NB4 (cell line): ENCODE results near the gene CLSTN1.
"Not testable (repeated sequence)": the region's sequence is repeated elsewhere in the genome, so short reads cannot be mapped to it uniquely, and the experiment has no call there.

ENCODE experiments used
- DNase-seq: peaks from one replicate; pipeline ENCODE4 v3.0.0; 2010; ENCODE audit warnings: low read depth
- H3K4me3 ChIP-seq: one replicate; pipeline ENCODE4 v1.5.1; 2011; ENCODE audit warnings: mild to moderate bottlenecking, low read depth, low read length, moderate library complexity
- CTCF ChIP-seq: IDR thresholded peaks from one replicate; pipeline ENCODE4 v1.5.1; 2012; ENCODE audit warnings: low read depth, low read length
- MAX ChIP-seq: IDR thresholded peaks from 2 replicates; pipeline ENCODE4 v1.6.1; 2011; ENCODE audit warnings: low read depth, low read length
- MYC ChIP-seq: IDR thresholded peaks from 2 replicates; pipeline ENCODE4 v1.6.1; 2011; ENCODE audit warnings: low read depth, low read length
- POLR2A ChIP-seq: IDR thresholded peaks from 2 replicates; pipeline ENCODE4 v1.6.1; 2011; ENCODE audit warnings: mild to moderate bottlenecking; ENCODE audit not compliant: insufficient read length; ENCODE audit errors: extremely low read depth

The CLSTN1 gene

GRCh38 chr1:9717193-9718005 lies 106.4 kb downstream of the CLSTN1 start:
- peak overlapping the region; percentile 30 for H3K4me3 ChIP-seq
- peak; percentile 95 for DNase-seq
- TF ChIP-seq POLR2A, result peak; percentile 43
- peak; percentile 86 for TF ChIP-seq MAX
- no peak for TF ChIP-seq CTCF
- peak; percentile 81 for TF ChIP-seq MYC

GRCh38 chr1:9716404-9717192 lies 107.2 kb downstream of the CLSTN1 start:
- TF ChIP-seq POLR2A, result no peak
- no peak for TF ChIP-seq MYC
- TF ChIP-seq MAX, result no peak
- no peak for TF ChIP-seq CTCF
- H3K4me3 ChIP-seq, result no peak overlapping the region
- DNase-seq, result no peak

DNA sequence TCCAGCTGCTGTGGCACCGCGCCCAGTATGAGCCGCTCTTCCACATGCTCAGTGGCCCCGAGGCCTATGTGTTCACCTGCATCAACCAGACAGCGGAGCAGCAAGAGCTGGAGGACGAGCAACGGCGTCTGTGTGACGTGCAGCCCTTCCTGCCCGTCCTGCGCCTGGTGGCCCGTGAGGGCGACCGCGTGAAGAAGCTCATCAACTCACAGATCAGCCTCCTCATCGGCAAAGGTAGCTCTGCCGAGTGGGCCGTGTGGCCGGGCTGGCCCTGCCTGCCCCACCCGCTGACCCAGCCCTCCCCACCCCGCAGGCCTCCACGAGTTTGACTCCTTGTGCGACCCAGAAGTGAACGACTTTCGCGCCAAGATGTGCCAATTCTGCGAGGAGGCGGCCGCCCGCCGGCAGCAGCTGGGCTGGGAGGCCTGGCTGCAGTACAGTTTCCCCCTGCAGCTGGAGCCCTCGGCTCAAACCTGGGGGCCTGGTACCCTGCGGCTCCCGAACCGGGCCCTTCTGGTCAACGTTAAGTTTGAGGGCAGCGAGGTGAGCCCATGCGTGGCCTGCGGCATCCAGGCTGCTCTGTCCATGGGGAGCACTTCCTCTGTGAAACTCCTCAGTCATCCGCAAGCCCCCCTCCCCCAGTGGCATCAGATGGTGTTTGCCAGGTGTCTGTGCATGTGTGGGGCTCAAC lies 108.1 kb downstream of the CLSTN1 start:
- DNase-seq, result no peak
- TF ChIP-seq MYC (no peak), POLR2A (no peak), CTCF (no peak), MAX (no peak)
- H3K4me3 ChIP-seq, result no peak overlapping the region

DNA sequence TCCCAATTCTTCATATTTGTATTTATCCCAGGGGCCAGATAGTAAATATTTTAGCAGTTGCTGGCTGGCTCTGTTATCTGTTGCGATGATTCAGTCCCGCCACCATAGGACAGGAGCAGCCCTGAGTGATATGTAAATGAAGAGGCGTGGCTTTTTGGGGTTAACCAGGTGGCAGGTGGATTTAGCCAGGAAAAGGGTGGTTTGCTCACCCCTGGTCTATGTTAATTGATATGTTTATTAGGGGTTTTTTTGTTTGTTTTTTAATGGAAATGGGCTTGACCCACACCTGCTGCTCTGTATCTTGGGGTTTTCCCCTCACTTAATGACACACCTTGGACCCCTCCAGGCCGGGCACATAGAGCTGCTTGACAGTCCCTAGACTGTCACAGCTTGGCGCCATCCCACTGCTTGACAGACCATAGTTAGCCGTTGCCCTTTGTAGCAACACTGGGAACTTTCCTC lies 109.5 kb downstream of the CLSTN1 start:
- TF ChIP-seq POLR2A, result no peak
- TF ChIP-seq CTCF, result no peak
- no peak for TF ChIP-seq MAX
- TF ChIP-seq MYC, result no peak
- H3K4me3 ChIP-seq, result no peak overlapping the region
- DNase-seq, result no peak

DNA sequence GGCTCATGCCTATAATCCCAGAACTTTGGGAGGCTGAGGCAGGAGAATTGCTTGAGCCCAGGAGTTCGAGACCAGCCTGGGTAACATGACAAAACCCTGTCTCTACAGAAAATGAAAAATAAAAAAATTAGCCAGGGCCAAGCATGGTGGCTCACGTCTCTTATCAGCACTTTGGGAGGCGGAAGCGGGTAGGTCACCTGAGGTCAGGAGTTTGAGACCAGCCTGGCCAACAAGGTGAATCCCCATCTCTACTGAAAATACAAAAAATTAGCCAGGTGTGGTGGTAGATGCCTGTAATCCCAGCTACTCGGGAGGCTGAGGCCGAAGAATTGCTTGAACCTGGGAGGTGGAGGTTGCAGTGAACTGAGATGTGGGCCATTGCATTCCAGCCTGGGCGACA lies 111.0 kb downstream of the CLSTN1 start:
- not testable (repeated sequence) for DNase-seq, H3K4me3 ChIP-seq

GRCh38 chr1:9711466-9712020 lies 112.2 kb downstream of the CLSTN1 start:
- no peak overlapping the region for H3K4me3 ChIP-seq
- DNase-seq, result no peak
- no peak for TF ChIP-seq MYC
- no peak for TF ChIP-seq POLR2A
- no peak for TF ChIP-seq MAX
- no peak for TF ChIP-seq CTCF
